ENCODE data around the gene ACHE.

Gene ACHE

GRCh38 chr7:100854146-100854895 lies 41.4 kb downstream of the ACHE start:
- DNase-seq (ENCODE audit: insufficient read length, low spot score), result no peak
- TF ChIP-seq CTCF (IDR thresholded peaks at IDR 0.05; ENCODE audit: insufficient read depth, missing control alignments), result no peak
- no peak for FAIRE-seq

- DNase-seq (ENCODE audit: insufficient read length, low spot score) (peak; percentile 99), FAIRE-seq (no peak)
- peak; percentile 84 for TF ChIP-seq CTCF (IDR thresholded peaks at IDR 0.05; ENCODE audit: insufficient read depth, missing control alignments)
Measured at GRCh38 chr7:100852048-100852872, 43.4 kb downstream of the ACHE start, which contains the start of gene SLC12A9. Gene SLC12A9, plus strand, starts transcription at chr7:100852713. Its CDS starts 1,485 bp downstream, at chr7:100854198.

DNA sequence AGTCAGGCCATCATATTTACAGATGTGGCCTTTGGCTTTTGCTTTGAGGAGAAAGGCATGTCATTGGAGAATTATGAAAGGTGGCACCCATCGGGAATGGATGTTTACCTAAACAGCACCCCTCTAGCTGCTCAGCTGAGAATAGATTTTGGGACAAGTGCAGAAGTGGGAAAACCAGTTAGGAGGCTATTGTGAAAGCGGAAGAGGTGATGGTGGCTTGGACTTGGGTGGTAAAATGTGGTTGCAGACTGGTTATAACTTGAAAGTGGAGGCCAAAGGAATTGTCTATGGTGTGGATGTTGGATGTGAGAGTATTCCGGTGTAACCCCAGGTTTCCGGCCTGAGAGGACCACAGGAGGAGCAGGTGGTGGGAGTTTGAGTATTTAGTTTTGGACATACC lies 48.3 kb downstream of the ACHE start:
- no peak for FAIRE-seq
- TF ChIP-seq CTCF (IDR thresholded peaks at IDR 0.05; ENCODE audit: insufficient read depth, missing control alignments), result no peak
- no peak for DNase-seq (ENCODE audit: insufficient read length, low spot score)

DNA sequence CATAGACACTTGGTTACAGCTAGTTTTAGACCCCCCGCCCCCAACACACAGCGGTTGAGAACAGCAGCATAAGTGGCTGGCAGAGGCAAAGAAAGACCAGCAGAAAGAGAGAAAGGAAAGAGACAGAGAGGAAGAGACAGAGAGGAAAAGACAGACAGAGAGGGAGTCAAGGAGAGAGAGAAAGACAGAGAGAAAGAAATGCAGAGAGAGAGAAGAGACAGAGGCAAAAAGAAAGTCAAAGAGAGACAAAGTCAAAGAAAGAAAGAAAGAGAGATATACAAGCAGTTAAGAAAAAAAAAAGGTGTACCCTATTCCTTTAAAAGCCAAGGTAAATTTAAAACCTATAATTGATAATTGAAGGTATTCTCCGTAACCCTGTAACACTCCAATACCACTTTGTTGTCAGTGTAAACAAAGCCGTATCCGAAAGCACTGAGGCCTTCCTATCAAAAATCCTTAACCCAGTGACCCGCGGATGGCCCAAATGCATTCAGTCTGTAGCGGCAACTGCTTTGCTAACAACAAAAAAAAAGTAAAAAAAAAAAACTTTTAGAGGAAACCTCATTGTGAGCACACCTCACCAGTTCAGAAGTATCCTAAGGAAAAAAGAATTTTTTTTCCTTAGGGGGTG lies 55.1 kb downstream of the ACHE start:
- TF ChIP-seq CTCF (IDR thresholded peaks at IDR 0.05; ENCODE audit: insufficient read depth, missing control alignments), result no peak
- DNase-seq (ENCODE audit: insufficient read length, low spot score) (no peak), FAIRE-seq (no peak)

Data from D721Med (cell line).